Sigmoid colon (tissue), 3 donors: ENCODE measurements around the gene CCDC179.

Experiments used
- POLR2A ChIP-seq, 2 donors: fragments of 450-650 bp; IDR thresholded peaks; one replicate each; pipeline ENCODE4 v1.6.1; 2016; ENCODE audit warnings: antibody characterized with exemption in 2 of 2, mild to moderate bottlenecking in 2 of 2, moderate library complexity in 2 of 2
- TF ChIP-seq, protein P1 (sequence below), 4 experiments: fragments of 450-650 bp in 3 of 4; fragments of 200-600 bp in 1 of 4; IDR thresholded peaks; one replicate each; pipeline ENCODE4 v1.5.1; 2016 to 2019; ENCODE audit warnings: antibody characterized with exemption in 4 of 4, mild to moderate bottlenecking in 3 of 4, moderate library complexity in 2 of 4

GRCh38 chr11:22828373-22828772, 31.9 kb downstream of the CCDC179 start:
- TF ChIP-seq, protein P1, sequence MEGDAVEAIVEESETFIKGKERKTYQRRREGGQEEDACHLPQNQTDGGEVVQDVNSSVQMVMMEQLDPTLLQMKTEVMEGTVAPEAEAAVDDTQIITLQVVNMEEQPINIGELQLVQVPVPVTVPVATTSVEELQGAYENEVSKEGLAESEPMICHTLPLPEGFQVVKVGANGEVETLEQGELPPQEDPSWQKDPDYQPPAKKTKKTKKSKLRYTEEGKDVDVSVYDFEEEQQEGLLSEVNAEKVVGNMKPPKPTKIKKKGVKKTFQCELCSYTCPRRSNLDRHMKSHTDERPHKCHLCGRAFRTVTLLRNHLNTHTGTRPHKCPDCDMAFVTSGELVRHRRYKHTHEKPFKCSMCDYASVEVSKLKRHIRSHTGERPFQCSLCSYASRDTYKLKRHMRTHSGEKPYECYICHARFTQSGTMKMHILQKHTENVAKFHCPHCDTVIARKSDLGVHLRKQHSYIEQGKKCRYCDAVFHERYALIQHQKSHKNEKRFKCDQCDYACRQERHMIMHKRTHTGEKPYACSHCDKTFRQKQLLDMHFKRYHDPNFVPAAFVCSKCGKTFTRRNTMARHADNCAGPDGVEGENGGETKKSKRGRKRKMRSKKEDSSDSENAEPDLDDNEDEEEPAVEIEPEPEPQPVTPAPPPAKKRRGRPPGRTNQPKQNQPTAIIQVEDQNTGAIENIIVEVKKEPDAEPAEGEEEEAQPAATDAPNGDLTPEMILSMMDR (IDR thresholded peaks at IDR 0.05) = no peak
- no peak for TF ChIP-seq POLR2A (IDR thresholded peaks at IDR 0.05)
